AG08396 (cell line): ENCODE results near the gene ZNF317.

ENCODE experiments used
- DNase-seq: peaks from one replicate; pipeline ENCODE4 v3.0.0; 2012; ENCODE audit warnings: low spot score, mixed read lengths

The ZNF317 gene

DNA sequence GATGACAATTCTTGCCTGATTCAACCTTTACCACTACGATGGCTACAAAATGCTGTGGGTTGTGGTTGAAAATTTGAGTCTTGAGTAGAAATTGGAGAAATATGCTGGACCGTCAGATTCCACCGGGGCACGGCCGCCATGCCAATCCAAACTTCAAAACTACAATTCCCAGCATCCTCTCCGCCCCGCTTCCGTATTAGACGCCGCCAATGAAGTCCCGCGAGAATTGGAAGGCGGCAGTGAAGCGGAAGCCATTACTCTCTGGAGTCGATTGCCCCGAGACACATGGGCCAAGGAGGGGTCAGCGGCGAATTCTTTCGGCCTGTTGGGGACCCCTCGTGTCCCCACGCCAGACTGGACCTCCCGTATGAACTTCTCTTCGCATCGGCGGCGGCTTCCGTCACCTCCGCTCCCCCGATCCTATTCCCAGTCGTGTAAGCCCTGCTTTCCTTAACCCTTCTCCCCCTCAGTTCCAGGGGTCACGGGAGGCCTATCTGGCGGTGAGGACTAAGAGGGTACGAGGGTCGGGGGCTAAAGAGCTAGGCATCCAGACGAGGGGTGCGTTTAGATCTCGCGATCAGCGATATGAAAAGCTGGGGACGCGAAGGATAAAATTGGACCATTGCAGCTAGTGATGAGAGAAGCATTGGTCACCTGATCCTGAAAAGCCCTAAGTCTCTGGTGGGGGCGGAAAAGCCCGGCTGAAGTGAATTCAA lies at the start of gene ZNF317:
Gene ZNF317, plus strand, starts transcription at position 239 of the 716 bp plus-strand sequence. CDS start 15,620 bp downstream, outside the sequence.
- DNase-seq: peak; percentile 90

DNA sequence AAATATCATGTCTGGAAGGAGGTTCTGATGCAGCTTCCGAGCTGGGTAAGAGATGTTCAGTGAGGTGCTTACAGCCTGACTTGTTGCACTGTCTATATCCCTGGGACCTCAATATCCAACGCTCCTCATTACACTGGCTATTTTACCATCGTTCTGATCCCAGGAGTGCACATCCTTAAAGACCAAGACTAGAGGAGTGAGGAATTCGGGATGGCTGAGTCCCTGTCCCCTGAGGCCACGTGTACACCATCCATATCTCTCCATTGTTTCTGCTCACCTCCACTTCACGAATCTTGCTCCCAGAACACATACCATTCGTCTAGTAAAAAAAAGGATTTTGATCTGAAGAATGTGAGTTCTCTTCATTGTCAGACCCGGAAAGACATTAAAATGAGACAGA lies 32.8 kb upstream of the ZNF317 start, which contains the start of gene OR7G2:
Gene OR7G2, minus strand, starts transcription at position 101 of the 400 bp plus-strand sequence. CDS start 4,232 bp downstream, outside the sequence.
- DNase-seq: no peak

GRCh38 chr19:9109959-9110358 lies 30.2 kb upstream of the ZNF317 start:
- DNase-seq: no peak

GRCh38 chr19:9115307-9115813 lies 24.8 kb upstream of the ZNF317 start, which contains the start of gene OR7G1:
OR7G1 (minus strand) TSS chr19:9115763; CDS start chr19:9115763, 0 bp downstream.
- DNase-seq: no peak

DNA sequence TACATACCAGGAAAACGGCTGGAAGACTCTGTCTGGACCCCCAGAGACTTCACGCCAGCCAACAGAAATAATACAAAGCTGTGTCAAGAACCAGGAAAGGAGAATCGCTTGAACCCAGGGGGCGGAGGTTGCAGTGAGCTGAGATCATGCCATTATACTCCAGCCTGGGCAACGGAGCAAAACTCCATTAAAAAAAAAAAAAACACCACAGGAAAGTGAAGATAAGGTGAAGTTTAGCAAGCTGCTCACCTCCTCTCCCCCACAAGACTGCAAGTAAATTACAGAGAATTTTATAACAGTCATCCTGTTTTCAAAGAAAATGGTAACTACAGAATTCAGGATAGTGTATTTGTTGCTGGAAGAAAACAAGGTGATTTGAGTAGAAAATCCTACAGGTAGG lies 23.6 kb upstream of the ZNF317 start:
- DNase-seq: no peak

GRCh38 chr19:9126900-9127405 lies 13.2 kb upstream of the ZNF317 start, which contains the start of gene OR7G3:
OR7G3 (minus strand) TSS chr19:9126950; CDS start chr19:9126950, 0 bp downstream.
- DNase-seq: no peak

GRCh38 chr19:9128171-9128570 lies 12.0 kb upstream of the ZNF317 start:
- DNase-seq: no peak

- no peak for DNase-seq
Measured at GRCh38 chr19:9130965-9131364, 9.2 kb upstream of the ZNF317 start.

GRCh38 chr19:9132422-9132821 lies 7.8 kb upstream of the ZNF317 start:
- no peak for DNase-seq

DNA sequence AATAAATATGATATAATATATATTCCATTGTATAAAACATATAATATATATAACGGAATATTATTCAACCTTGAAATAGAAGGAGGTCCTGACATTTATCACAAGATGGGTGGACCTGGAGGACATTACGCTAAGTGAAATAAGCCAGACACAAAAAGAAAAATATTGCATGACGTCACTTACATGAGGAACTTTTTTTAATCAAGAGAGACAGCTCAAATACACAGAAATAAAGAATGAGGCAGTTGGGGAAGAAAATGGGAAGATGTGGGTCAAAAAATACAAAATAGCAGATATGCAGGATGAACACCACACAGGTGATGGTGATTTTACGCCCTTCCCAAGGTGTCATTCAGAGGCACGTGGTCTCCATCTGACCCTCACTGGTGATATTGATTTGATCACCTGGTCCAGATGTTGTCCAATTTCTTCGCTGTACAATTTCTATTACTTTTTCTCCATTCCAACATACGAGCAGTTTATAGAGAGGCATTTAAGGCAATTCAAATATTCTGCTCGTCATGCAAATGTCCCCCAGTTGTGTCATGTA lies 513 bp upstream of the ZNF317 start:
- no peak for DNase-seq

DNA sequence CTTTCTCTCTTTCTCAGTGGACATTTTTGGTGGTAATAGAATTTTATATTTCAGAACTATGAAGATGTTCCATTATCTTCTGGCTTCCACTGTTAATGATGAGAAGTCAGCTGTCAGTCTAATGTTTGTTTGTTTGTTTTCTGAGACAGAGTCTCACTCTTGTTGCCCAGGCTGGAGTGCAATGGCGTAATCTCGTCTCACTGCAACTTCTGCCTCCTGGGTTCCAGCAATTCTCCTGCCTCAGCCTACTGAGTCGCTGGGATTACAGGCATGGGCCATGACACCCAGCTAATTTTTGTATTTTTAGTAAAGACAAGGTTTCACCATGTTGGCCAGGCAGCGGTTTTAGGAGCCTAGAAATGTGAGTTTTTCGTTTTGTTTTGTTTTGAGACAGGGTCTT lies 4.7 kb downstream of the ZNF317 start:
- no peak for DNase-seq

- no peak for DNase-seq
Measured at GRCh38 chr19:9146882-9147281, 6.7 kb downstream of the ZNF317 start.

DNA sequence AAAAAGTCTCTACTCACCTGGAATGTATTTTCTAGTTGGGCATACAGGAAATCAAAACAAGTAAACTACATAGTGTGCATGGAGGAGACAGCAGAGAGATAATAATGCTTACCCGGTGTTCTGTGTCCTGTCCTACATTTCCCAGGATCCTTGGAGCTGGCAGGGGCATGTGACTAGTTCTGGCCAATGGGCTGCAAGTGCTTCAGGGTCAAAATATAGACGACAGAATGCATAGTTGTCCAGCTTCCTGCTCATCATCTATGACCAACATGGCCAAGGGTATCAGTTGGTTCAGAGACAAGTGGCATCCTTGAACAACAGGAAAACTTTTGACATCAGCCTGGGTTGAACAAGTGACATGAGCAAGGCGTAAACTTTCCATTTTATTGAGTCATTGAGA lies 8.5 kb downstream of the ZNF317 start:
- no peak for DNase-seq

GRCh38 chr19:9149997-9150396 lies 9.8 kb downstream of the ZNF317 start:
- DNase-seq: no peak

DNA sequence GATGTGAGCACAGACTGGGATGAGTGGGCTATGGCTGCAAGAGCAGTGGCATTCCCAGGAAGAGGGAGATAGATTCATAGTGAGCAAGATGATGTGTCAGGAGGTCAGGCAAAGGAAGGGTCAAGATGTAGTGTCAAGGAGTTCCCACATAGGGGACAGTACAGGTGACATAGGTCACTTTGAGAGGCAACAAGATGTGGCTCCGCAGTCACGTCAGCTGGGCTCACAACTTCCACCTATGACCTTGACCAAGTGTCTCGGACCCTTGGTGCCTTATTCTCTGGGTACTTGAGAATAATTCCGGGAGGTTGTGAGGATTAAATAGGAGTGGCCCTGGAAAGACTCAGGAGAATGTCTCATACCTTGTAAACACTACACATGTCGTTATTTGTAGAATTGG lies 10.5 kb downstream of the ZNF317 start:
- DNase-seq: no peak

- DNase-seq: no peak
Measured at GRCh38 chr19:9151367-9151766, 11.2 kb downstream of the ZNF317 start.

DNA sequence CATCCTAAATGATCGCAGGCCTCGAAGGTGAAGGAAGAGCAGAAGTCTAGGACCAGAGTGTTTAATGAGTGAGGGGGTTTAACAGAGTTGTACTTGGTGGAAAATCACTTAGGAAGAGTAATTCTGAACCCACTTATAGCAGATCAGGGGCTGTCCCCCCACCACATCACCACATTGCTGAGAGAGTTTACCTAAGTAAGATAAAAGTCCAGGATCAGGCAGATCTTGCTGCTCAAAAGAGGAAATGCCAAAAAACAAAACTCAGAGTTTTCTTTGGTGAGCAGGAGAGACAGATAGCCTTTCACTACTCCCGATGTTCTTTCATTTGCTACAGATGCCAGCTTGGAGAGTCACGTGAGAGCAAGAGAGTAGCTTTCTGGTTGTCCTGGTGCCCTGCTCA lies 15.4 kb downstream of the ZNF317 start:
- DNase-seq: no peak

GRCh38 chr19:9156304-9156703 lies 16.1 kb downstream of the ZNF317 start:
- DNase-seq: no peak

GRCh38 chr19:9159891-9160290 lies 19.7 kb downstream of the ZNF317 start:
- DNase-seq: no peak

- no peak for DNase-seq
Measured at GRCh38 chr19:9161427-9161826, 21.2 kb downstream of the ZNF317 start.

DNA sequence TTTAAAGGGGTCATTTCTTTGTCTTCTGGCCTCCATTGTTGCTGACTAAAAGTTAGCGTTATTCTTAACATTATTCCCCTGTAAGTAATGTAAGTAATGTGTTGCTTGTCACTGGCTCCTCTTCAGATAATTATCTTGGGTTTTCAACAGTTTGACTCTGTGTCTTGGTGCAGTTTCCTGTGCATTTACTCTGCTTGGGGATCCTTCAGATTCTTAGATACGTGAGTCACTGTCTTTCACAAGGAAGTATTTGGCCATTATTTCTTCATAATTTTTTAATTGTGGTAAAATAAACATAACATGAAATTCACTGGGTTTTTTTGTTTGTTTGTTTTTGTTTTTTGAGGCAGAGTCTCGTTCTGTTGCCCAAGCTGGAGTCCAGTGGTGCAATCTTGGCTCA lies 25.1 kb downstream of the ZNF317 start:
- no peak for DNase-seq

DNA sequence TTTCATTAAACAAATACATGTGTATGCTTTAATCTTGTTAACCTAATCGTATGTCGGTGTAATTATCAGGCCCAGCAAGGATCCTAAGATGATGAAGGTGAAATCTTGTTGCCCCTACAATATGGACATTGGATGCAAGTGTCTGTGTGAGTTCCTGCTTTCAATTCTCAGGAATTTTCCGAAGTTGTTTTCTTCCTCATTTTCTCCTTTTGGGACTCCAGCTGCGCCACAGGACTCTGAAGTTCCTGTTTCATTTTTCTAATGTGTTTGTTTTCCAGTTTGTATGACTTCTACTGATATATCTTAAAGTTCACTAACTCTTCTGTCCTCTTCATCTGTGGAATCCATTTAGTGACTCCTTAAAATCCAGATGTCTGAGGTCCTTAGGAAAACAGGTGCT lies 26.6 kb downstream of the ZNF317 start:
- no peak for DNase-seq

- DNase-seq: no peak
Measured at GRCh38 chr19:9171393-9171991, 31.3 kb downstream of the ZNF317 start.
